Measurements from ENCODE around the gene RPS14.

The RPS14 gene

GRCh38 chr5:150449517-150450339 is at the start of gene RPS14:
Gene RPS14 (minus strand): TSS chr5:150449739. CDS start chr5:150447733, 2,006 bp downstream.
- H3K4me3 ChIP-seq = peak within 1 kb of the TSS; percentile 63 to 93 (median 79)
- peak within 1 kb of the TSS; percentile 90 to 100 (median 98) for H3K27ac ChIP-seq

DNA sequence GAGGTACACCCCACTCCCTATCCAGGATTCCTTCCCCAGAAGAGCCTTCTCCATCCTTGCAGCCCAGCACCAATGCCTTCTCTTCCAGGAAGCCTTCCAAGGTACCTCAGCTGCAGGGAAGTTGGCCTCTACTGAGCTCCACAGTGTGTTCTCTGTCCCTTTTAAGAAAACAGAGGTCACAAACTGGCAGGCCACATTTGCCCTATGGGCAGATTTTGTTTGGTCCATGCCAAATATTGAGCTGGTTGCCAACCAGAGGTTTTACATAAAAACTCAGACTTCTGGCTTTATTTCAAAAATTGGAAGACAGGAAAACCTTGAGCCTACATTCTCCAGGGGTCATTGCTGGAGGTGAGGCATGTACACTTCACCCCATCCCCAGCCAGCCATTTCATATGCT is 49.4 kb upstream of the RPS14 start:
- Histone ChIP-seq H3K27ac (peak overlapping the region in 18 of 21 experiments; percentile 66 to 91 (median 83)), H3K4me3 (no peak overlapping the region)

DNA sequence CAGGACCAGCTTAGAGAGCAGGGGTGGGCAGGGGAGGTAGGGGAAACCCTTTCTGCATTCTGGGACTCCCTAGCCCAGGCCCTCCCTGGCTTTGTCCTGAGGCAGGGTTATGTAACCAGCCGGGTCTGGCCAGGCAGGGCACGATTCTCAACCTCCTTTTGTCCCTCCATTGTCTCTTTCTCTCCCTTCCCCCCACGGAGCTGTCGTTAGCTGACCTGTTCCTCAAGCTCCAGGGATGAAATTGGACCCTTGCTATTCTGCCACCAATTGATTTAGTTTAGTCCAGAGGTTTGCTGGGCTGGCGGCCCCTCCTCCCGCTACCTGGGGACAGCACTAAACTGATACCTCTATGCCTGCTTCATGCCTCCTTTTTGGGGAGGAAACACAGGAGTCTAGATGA is 49.0 kb upstream of the RPS14 start:
- Histone ChIP-seq H3K4me3 (peak overlapping the region in 1 of 7 experiments; percentile 9), H3K27ac (peak overlapping the region in 20 of 21 experiments; percentile 30 to 91 (median 82))

- peak overlapping the region in 2 of 7 experiments; percentile 7 to 9 for H3K4me3 ChIP-seq
Observed at GRCh38 chr5:150497989-150498317, 48.4 kb upstream of the RPS14 start.

GRCh38 chr5:150497274-150497988 is 47.9 kb upstream of the RPS14 start:
- Histone ChIP-seq H3K4me3 (peak overlapping the region in 2 of 7 experiments; percentile 7 to 9), H3K27ac (peak overlapping the region in 20 of 21 experiments; percentile 30 to 91 (median 82))

More at GRCh38 chr5:150497989-150498317, 48.4 kb upstream of the RPS14 start:
- H3K27ac ChIP-seq = peak overlapping the region in 20 of 21 experiments; percentile 30 to 91 (median 82)

DNA sequence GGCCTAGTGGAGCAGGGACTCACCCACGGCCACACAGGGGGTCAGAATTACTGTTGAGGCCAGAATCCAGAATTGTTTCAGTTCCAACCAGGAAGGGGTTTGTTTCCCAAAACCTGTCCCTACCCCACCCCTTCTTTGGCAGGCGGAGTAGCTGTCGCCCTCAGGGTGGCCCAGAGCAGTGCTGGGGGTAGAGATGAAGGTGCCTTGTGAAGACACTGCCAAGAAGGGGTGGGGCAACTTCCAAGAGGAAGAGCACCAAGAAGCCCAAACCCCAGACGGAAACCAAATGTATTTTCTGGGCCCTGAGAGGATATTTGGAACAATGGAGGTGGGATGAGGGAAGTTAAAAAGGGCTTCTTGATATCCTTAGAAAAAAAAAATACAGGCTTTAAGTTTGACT is 47.0 kb upstream of the RPS14 start:
- no peak overlapping the region for H3K4me3 ChIP-seq
- peak overlapping the region in 20 of 21 experiments; percentile 20 to 91 (median 82) for H3K27ac ChIP-seq

- Histone ChIP-seq H3K4me3 (no peak overlapping the region), H3K27ac (peak overlapping the region in 20 of 21 experiments; percentile 20 to 91 (median 82))
Observed at GRCh38 chr5:150496098-150496497, 46.6 kb upstream of the RPS14 start.

- peak overlapping the region in 20 of 21 experiments; percentile 42 to 99 (median 93) for H3K27ac ChIP-seq
- H3K4me3 ChIP-seq = no peak overlapping the region
Observed at GRCh38 chr5:150492621-150493020, 43.1 kb upstream of the RPS14 start.

- Histone ChIP-seq H3K27ac (peak overlapping the region in 19 of 21 experiments; percentile 42 to 99 (median 96)), H3K4me3 (no peak overlapping the region)
Observed at GRCh38 chr5:150491876-150492275, 42.3 kb upstream of the RPS14 start.

- Histone ChIP-seq H3K4me3 (no peak overlapping the region), H3K27ac (peak overlapping the region in 20 of 21 experiments; percentile 46 to 99 (median 98))
Observed at GRCh38 chr5:150490754-150491153, 41.2 kb upstream of the RPS14 start.

- H3K27ac ChIP-seq = peak overlapping the region in 20 of 21 experiments; percentile 46 to 99 (median 98)
- H3K4me3 ChIP-seq = no peak overlapping the region
Observed at GRCh38 chr5:150490296-150490669, 40.7 kb upstream of the RPS14 start.

- H3K27ac ChIP-seq = peak overlapping the region in 20 of 21 experiments; percentile 46 to 99 (median 98)
Observed at GRCh38 chr5:150489360-150490295, 40.1 kb upstream of the RPS14 start.

GRCh38 chr5:150488519-150489359 is 39.2 kb upstream of the RPS14 start:
- Histone ChIP-seq H3K4me3 (peak overlapping the region in 2 of 7 experiments; percentile 86 to 90), H3K27ac (peak overlapping the region in 20 of 21 experiments; percentile 55 to 99 (median 98))

More at GRCh38 chr5:150489360-150490295, 40.1 kb upstream of the RPS14 start:
- no peak overlapping the region for H3K4me3 ChIP-seq

- Histone ChIP-seq H3K4me3 (peak overlapping the region; percentile 61 to 98 (median 86)), H3K27ac (peak overlapping the region; percentile 55 to 99 (median 98))
Observed at GRCh38 chr5:150487199-150488061, 37.9 kb upstream of the RPS14 start.

DNA sequence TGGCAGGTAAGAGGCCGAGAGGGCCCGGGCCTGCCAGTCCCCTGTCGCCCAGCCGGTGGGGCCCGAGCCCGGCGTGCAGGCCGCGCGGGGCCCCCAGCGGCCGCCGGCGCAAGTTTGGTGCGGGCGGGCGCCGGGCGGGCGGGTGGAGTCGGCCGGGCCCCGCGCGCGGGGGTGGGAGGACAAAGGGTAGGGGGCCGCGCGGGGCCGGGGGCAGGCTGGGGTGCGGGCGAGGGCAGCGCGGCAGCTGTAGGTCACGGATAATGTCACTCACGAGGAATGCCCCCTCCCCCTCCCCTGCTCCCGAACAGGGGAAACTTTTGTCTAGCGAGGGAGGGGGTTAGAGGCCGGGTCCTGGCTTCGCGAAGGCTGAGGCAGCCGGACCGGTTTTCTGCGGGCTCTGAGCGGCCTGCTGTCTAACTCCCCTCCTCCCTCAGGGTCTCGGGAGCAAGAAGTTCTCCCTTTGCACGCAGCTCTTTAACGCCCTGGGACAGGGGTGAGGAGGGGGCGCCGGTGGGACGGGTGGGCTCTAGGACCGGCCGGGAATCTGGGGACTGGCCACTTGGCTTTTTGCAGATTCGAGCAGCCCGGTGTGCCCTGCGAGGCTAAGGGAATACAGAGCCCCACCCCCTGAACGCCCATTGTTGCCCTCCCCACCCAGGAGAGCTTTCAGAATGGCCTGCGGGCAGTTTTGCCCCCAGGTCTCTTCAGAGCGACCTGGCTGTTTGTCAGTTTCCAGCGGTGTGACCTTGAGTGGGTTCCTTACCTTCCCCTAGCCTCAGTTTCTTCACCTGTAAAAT is 37.1 kb upstream of the RPS14 start:
- Histone ChIP-seq H3K4me3 (peak overlapping the region; percentile 61 to 98 (median 86)), H3K27ac (peak overlapping the region; percentile 90 to 99 (median 98))

DNA sequence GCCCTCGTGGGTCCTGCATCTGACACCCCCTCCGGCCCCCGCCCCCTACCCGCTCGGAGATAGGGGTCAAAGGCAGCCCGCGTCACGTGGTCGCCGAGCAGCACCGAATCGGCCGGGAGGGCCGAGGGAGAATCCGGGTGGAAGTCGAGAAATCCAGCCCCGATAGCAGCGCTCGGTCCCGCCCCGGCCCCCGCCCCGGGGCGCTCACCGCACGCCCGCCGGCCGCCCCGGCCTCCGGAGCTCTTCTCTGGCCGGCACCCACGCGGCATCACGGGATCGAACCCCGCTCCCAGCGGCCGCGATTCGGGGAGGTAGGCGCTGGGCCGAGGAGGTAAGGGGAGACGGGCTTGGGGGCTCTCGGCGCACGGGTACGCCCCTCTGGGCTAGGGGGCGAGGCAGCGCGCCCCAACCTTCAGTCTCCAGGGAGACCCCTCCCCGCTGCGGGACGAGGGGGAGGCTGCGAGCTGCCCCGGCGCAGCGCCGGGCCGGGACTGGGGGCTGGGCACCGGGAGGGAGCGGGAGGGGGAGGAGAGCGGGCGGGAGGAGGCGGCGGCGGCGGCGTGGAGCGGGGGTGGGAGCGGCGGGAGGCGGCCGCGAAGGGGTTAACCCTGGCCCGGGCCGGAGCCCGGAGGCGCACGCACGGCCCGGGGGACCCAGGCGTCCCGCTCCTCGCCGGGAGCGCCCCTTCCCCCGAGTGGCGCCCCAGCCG is 36.3 kb upstream of the RPS14 start:
- Histone ChIP-seq H3K4me3 (peak overlapping the region; percentile 61 to 98 (median 86)), H3K27ac (peak overlapping the region; percentile 90 to 99 (median 98))

Data from skin epidermis (tissue), 12 donors.